Dendritic cell treated with granulocyte-macrophage colony-stimulating factor and Interleukin-4, amounts not matched to agents 40 ng/mL and 50 ng/mL, for 4 days (primary cell): ENCODE results near the gene LMAN1.

Experiments used
- H3K27ac Mint-ChIP-seq: one replicate; pipeline ENCODE4 v1.8.0; 2022; ENCODE audit warnings: mild to moderate bottlenecking, mixed read lengths
- H3K27me3 Mint-ChIP-seq: one replicate; pipeline ENCODE4 v1.8.0; 2022; ENCODE audit warnings: mild to moderate bottlenecking, mixed read lengths
- H3K36me3 Mint-ChIP-seq: one replicate; pipeline ENCODE4 v1.8.0; 2022; ENCODE audit warnings: low read depth, mixed read lengths
- H3K4me1 Mint-ChIP-seq: one replicate; pipeline ENCODE4 v1.8.0; 2022; ENCODE audit warnings: low read depth, mixed read lengths
- H3K4me3 Mint-ChIP-seq: one replicate; pipeline ENCODE4 v1.8.0; 2022; ENCODE audit warnings: mild to moderate bottlenecking, moderate library complexity, mixed read lengths
- H3K9me3 Mint-ChIP-seq: one replicate; pipeline ENCODE4 v1.8.0; 2022; ENCODE audit warnings: mixed read lengths
- intact Hi-C: fragments of 100-400 bp; cut with micrococcal nuclease; formaldehyde crosslinking; loops from one replicate; pipeline ENCODE4 v1.15.0; 2022

LMAN1 gene

DNA sequence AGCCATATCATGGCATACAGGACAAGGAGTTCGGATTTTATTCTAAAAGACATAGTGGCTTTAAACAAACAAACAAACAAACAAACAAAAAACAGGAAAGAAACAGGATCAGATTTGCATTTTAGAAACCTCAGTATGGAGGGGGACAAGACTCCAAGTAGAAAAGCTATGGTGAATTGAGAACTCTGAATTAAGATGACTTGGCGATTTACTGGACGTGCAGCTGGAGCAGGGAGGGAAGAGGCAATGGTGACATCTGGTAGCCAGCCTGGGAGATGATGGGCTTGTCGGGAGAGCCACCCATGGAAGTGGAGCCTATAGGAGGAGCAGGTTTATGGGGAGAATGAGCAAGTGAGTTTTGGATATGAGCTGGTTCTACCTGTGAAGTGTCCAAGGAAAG, 53.8 kb downstream of the LMAN1 start:
- no peaks in the 10 kb centered on the region for H3K4me1 Mint-ChIP-seq
- H3K36me3 Mint-ChIP-seq, result no peaks in the 10 kb centered on the region
- H3K9me3 Mint-ChIP-seq, result no peaks in the 10 kb centered on the region
- peaks cover 23% of the 10 kb centered on the region for H3K27me3 Mint-ChIP-seq
- H3K27ac Mint-ChIP-seq, result no peak overlapping the region
- intact Hi-C loops, result no loop called here
- no peak overlapping the region for H3K4me3 Mint-ChIP-seq

DNA sequence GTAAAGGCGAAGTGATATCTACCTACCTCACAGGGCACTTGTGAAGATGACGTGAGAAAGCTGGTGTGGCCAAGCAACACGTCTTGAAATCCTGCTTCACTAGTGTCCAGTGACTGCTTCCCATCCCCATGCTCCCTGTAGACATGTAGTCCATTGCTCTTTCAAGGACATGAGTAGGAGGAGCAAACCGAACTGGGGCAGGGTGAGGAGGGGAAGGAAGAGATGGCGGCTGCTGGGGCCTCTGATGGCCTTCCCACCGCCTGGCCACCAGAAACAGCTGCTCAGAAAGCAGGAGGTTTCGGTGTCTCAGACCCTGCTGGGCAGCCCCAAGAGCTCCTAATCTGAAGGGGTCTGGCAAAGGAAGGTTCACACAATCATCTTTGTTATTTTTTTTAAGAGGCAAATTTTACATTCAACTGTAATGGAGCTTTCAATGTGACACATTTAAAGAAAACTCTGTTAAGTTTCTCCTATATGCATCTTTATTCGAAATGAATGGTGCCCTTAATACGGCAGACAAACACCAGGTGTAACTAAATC, 55.3 kb downstream of the LMAN1 start:
- intact Hi-C loops, result no loop called here
- Mint-ChIP-seq H3K36me3 (no peaks in the 10 kb centered on the region), H3K27me3 (peaks cover 19% of the 10 kb centered on the region), H3K4me3 (no peak overlapping the region), H3K4me1 (no peaks in the 10 kb centered on the region), H3K9me3 (no peaks in the 10 kb centered on the region), H3K27ac (no peak overlapping the region)

DNA sequence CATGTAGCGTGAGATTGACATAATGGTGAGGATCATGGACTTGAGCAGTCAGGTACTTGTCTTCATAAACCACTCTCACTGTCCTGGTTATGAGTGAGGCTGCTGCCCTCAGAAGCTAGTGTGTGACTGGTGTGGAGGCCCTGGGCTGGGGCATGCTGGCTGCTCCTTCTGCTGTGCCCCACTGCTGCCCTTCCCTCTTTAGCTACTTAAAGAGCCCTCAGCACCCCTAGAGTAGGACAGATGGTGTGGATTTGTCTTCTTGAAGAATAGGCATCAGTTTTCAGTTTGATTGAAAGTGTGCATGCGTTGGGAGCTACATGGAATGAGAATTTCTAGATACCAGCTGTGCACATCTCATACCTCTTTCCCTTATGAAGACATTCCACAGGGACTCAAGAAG, 56.1 kb downstream of the LMAN1 start:
- no peaks in the 10 kb centered on the region for H3K36me3 Mint-ChIP-seq
- no peaks in the 10 kb centered on the region for H3K4me1 Mint-ChIP-seq
- H3K27ac Mint-ChIP-seq, result no peak overlapping the region
- H3K9me3 Mint-ChIP-seq, result no peaks in the 10 kb centered on the region
- no peak overlapping the region for H3K4me3 Mint-ChIP-seq
- H3K27me3 Mint-ChIP-seq, result peaks cover 17% of the 10 kb centered on the region
- intact Hi-C loops, result no loop called here

DNA sequence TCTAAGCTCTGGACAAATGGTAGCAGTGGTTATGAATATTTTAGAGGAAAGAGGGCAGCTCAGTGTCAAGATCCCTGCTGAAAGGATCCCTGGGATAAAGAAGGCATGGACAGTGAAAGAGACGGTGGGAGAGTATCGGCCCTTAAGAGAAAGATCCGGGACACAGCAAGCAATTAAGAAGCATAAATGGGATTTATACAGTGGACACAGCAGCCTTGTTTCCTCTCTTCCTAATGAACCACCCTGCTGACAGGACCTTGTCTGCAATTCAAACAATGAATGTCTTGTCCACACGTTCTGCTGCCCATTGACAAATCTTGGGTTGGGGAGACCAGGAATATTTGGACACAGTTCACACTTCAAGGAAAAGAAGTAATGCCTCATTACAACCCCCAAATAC, 57.1 kb downstream of the LMAN1 start:
- Mint-ChIP-seq H3K27ac (no peak overlapping the region), H3K27me3 (peaks cover 8% of the 10 kb centered on the region), H3K4me3 (no peak overlapping the region), H3K36me3 (no peaks in the 10 kb centered on the region), H3K4me1 (no peaks in the 10 kb centered on the region), H3K9me3 (no peaks in the 10 kb centered on the region)
- intact Hi-C loops, result no loop called here

DNA sequence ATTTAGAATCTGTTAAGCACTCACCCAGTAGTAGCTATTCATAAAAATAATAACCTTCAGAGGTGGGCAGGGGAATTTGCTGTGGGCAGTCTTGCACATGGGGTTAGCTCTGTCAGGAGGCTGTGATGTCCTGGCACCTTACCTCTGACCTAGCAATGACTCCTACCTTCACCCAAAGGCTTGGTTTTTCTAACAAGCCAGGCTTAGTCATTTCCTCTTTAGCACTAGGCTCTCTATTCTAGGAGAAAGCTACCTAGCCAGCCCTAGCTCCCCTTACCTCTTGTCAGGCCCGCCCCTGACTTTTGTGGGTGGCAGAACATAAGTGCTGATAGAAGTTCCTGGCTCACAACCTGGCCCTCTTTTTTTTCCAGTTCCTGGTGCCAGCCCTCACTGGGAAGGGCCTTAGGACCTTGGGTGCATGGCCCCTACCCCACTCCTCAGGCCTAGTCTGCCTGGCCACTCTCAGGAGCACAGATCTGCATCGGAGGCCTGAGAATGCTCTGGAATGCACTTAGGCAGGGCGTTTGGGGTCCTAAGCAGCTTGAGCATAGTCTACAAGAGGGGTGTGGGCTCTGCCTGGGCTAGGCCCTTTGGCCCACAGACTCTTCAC, 58.3 kb downstream of the LMAN1 start:
- Mint-ChIP-seq H3K27me3 (peaks cover 6% of the 10 kb centered on the region), H3K36me3 (no peaks in the 10 kb centered on the region), H3K9me3 (no peaks in the 10 kb centered on the region), H3K27ac (no peak overlapping the region), H3K4me1 (no peaks in the 10 kb centered on the region), H3K4me3 (no peak overlapping the region)
- intact Hi-C loops, result no loop called here

DNA sequence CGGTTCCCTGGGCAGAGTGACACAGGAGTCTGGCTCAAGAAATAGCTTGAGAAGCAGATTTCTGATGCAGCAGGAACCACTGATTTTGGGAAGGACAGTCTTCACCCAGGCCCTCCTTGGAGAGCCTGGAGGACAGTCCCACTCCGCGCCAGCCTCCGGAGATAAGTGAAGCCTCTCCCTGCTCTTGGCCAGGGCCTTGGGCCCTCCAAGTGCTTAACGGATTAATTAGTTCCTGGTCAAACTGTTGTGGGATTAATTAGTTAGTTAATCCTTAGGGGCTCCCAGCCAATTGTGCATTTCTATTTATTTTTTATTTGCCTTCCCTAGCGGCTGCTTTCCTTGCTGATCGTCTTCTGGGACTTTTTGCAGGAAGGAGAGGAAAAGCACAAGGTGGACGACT, 60.2 kb downstream of the LMAN1 start:
- H3K4me1 Mint-ChIP-seq, result no peaks in the 10 kb centered on the region
- no peaks in the 10 kb centered on the region for H3K9me3 Mint-ChIP-seq
- H3K36me3 Mint-ChIP-seq, result no peaks in the 10 kb centered on the region
- intact Hi-C loops, result no loop called here
- no peak overlapping the region for H3K4me3 Mint-ChIP-seq
- H3K27me3 Mint-ChIP-seq, result peaks cover 5% of the 10 kb centered on the region
- no peak overlapping the region for H3K27ac Mint-ChIP-seq

DNA sequence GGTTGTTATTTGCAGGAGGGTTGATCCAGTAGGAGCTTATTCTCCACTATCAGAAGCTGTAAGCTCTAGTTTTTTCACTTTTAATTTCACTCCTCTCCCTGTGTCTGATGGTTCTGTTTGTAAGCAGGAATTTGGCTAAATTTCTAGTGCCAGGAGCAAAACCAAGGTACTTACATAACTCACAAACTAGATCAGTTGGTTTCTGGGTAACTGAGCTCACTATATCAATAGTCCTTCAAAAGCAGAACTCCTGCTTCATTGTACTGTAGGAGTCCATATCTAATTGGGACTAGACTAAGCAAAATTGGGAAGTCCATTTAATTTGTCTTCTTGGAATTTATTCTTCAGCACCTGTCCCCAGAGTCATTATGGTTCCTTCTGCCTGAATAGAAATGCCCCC, 65.7 kb downstream of the LMAN1 start:
- intact Hi-C loops, result no loop called here
- H3K27me3 Mint-ChIP-seq, result peaks cover 20% of the 10 kb centered on the region

DNA sequence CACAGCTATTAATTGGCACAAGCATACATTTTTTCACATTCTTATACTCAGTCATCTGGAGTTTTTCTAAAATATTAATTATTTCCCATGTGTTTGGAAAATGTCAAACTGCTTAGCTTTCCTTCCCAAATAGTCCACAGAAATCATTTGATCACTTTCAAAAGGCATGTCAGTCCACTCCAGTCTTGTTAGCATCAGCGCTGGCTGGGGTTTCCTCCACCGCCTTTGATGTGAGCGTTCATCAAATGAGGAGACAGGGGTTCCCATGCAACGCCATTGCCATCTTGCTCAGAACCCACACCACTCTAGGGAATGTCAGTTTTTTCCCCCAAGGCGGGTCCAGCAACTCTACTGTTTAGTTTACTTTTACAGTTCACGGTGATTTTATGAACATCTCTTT, 72.7 kb downstream of the LMAN1 start:
- Mint-ChIP-seq H3K27me3 (peaks cover 32% of the 10 kb centered on the region), H3K27ac (no peak overlapping the region), H3K4me1 (no peaks in the 10 kb centered on the region), H3K9me3 (no peaks in the 10 kb centered on the region), H3K4me3 (no peak overlapping the region), H3K36me3 (no peaks in the 10 kb centered on the region)
- intact Hi-C loops, result no loop called here

More for the DNA sequence above, 65.7 kb downstream of the LMAN1 start:
- Mint-ChIP-seq H3K36me3 (no peaks in the 10 kb centered on the region), H3K9me3 (no peaks in the 10 kb centered on the region), H3K4me1 (no peaks in the 10 kb centered on the region), H3K4me3 (no peak overlapping the region), H3K27ac (no peak overlapping the region)

DNA sequence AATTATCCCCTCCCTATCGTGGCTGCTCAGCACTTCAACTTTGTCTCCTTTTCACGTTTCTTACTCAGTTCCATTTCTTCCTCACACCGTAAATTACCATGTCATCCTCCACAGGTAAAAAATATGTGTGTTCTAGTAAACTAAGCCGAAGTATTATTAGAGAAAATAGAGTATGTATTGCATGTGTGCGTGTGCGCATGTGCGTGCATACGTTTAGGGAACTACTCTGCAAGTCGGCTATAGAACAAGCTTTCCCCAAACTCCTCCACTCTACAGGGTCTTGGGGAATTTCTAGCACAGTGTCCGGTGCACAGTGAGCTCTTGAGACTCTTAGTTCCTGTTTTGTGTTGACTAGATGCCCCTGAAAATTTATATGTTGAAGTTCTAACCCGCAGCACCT, 76.7 kb downstream of the LMAN1 start:
- intact Hi-C loops, result no loop called here
- Mint-ChIP-seq H3K27ac (no peak overlapping the region), H3K36me3 (no peaks in the 10 kb centered on the region), H3K4me3 (no peak overlapping the region), H3K27me3 (peaks cover 48% of the 10 kb centered on the region), H3K4me1 (no peaks in the 10 kb centered on the region), H3K9me3 (no peaks in the 10 kb centered on the region)

DNA sequence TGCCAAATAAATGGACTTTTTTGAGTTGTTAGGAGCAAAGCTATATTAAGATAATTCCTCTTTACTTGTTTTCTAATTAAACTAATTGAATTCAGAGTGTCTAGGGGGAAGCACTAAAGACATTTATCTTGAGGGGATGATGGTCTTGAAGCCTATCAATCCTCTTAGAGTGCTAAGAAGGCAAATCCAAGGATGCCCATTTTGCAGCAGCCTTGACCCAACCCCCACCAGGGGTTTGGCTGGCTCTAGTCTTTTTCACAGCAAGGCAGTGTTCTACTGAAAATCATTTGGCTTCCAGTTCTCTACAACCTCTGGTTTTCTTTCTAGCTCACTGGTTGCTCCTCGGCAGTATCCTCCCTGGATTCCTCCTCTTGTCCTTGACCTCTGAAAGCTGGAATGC, 79.3 kb downstream of the LMAN1 start:
- no peak overlapping the region for H3K4me3 Mint-ChIP-seq
- no peaks in the 10 kb centered on the region for H3K4me1 Mint-ChIP-seq
- H3K9me3 Mint-ChIP-seq, result no peaks in the 10 kb centered on the region
- H3K27me3 Mint-ChIP-seq, result peaks cover 59% of the 10 kb centered on the region
- intact Hi-C loops, result no loop called here
- no peaks in the 10 kb centered on the region for H3K36me3 Mint-ChIP-seq
- no peak overlapping the region for H3K27ac Mint-ChIP-seq

DNA sequence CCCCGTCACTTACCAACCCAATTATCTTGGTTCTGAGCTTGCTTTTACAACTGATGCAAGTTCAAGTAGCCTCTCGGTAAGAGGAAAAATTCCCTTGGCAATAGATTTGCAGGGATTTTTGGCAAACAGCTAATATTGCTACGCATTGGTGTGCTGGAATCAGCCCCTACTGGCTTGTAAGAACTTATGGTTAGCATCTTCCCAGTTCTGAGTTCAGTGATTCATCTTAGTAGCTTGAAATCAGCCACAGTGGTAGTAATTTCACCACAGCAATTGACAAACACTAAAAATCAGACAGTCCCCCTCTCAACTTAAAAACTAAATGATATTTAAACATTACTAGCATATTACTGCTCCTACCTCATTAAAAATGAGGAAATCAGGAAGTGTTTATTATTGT, 79.9 kb downstream of the LMAN1 start:
- intact Hi-C loops, result no loop called here
- no peak overlapping the region for H3K4me3 Mint-ChIP-seq
- H3K9me3 Mint-ChIP-seq, result no peaks in the 10 kb centered on the region
- H3K36me3 Mint-ChIP-seq, result no peaks in the 10 kb centered on the region
- H3K27me3 Mint-ChIP-seq, result peaks cover 63% of the 10 kb centered on the region
- H3K27ac Mint-ChIP-seq, result no peak overlapping the region
- H3K4me1 Mint-ChIP-seq, result no peaks in the 10 kb centered on the region

DNA sequence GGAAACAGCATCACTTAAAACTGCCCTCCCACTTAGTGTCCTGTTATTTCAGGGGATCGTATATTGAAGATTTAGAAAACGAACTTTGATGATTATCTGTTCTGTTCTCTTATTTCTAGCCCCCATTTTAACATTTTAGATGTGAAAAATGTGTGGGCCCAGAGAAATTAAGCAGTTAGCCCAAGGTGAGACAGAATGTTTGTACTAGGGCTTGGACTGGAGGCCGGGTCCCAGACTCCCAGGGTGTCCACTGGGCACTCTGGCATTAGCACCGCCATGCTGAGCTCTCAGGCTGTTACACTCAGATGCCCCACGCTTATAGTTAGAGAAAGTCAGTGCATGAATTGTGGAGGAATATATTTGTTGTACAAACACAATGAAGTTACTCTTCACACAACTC, 80.3 kb downstream of the LMAN1 start:
- peaks cover 63% of the 10 kb centered on the region for H3K27me3 Mint-ChIP-seq
- intact Hi-C loops, result no loop called here

More for the DNA sequence above, 80.3 kb downstream of the LMAN1 start:
- H3K9me3 Mint-ChIP-seq, result no peaks in the 10 kb centered on the region
- H3K27ac Mint-ChIP-seq, result no peak overlapping the region
- H3K4me3 Mint-ChIP-seq, result no peak overlapping the region
- peaks cover 3% of the 10 kb centered on the region for H3K4me1 Mint-ChIP-seq
- no peaks in the 10 kb centered on the region for H3K36me3 Mint-ChIP-seq
